VCaP (cell line): ENCODE results near the gene KLHL24.
"Not testable (repeated sequence)": the region's sequence is repeated elsewhere in the genome, so short reads cannot be mapped to it uniquely, and the experiment has no call there.

Experiments used
- H3K27ac ChIP-seq: fragments of 450-650 bp; 2 replicates; pipeline ENCODE4 v1.5.1; 2017
- TF ChIP-seq, protein P1 (sequence below): fragments of 450-650 bp; conservative IDR thresholded peaks from 2 replicates; pipeline ENCODE4 v1.5.1; 2017; ENCODE audit warnings: mild to moderate bottlenecking, moderate library complexity

KLHL24 gene

DNA sequence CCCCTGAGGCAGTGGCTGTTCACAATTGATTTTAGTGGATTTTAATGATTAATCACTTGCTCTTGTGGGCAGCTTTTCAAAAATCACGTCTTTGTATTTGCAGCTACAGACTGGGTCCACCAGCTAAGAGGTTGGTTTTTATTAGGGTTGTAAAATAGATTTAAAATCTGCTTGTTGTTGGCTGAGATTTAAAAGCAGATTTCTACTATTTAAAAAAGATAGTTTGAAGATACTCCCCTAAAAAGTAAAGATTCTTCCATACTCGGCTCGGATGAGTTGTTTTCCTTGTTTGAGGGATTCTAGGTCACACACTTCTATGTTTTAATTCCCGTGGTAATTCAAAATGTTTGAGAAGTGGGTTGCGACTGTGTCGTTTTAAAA, 1.7 kb downstream of the KLHL24 start:
- TF ChIP-seq, protein P1, sequence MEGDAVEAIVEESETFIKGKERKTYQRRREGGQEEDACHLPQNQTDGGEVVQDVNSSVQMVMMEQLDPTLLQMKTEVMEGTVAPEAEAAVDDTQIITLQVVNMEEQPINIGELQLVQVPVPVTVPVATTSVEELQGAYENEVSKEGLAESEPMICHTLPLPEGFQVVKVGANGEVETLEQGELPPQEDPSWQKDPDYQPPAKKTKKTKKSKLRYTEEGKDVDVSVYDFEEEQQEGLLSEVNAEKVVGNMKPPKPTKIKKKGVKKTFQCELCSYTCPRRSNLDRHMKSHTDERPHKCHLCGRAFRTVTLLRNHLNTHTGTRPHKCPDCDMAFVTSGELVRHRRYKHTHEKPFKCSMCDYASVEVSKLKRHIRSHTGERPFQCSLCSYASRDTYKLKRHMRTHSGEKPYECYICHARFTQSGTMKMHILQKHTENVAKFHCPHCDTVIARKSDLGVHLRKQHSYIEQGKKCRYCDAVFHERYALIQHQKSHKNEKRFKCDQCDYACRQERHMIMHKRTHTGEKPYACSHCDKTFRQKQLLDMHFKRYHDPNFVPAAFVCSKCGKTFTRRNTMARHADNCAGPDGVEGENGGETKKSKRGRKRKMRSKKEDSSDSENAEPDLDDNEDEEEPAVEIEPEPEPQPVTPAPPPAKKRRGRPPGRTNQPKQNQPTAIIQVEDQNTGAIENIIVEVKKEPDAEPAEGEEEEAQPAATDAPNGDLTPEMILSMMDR = no peak
- H3K27ac ChIP-seq = peak overlapping the region; percentile 92

- H3K27ac ChIP-seq = peak overlapping the region; percentile 92
Observed at GRCh38 chr3:183637633-183638032, 2.2 kb downstream of the KLHL24 start.

- TF ChIP-seq, protein P1 = no peak
- peak overlapping the region; percentile 92 for H3K27ac ChIP-seq
Observed at GRCh38 chr3:183638101-183638852, 2.9 kb downstream of the KLHL24 start.

DNA sequence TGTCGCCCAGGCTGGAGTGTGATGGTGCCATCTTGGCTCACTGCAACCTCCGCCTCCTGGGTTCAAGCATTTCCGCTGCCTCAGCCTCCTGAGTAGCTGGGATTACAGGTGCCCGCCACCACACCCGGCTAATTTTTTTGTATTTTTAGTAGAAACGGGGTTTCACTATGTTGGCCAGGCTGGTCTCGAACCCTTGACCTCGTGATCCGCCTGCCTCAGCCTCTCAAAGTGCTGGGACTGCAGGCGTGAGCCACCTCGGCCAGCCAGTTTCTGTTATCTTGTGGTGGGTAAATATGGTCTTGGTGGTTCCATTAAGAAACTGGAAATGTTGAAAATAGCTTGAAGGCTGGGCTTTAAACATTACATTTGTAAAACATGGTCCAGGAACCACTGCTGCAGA, 5.2 kb downstream of the KLHL24 start:
- not testable (repeated sequence) for H3K27ac ChIP-seq

DNA sequence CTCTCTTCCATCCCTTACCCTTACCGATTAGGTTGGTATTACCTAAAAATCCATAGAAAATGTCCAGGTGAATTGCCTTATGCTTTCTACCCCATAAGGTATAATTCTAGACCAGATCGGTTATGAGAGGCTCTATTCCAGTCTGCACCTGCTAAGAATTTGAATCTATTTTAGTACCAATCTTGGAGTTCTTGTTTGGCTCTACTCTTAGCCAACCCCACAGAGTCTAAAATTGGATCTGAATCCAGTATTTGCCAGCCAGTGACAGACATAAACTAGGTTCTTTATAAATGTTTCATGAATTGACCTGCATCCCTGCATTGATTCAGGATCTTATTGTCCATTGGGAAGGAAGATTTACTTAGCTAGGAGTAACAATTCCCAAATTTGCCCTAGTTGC, 6.5 kb downstream of the KLHL24 start:
- no peak overlapping the region for H3K27ac ChIP-seq
- TF ChIP-seq, protein P1 = no peak

DNA sequence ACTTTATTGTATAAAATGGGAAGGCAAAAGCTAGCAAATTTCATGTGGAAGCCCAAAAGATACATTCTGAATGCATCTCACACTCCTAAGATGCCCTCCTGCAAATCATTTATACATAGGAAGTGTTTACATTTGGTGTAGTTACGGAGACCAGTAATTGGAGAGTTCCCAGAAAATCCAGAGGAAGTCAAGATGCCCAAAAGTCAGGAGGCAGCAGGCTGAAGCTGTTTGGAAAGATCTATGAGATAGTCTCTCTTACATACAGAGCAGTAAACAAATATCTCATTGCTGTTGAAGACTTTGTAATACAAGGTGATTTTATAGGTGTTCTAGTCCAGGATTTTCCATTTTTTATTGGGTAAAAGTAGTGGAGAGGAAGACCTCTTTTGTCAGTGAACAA, 8.8 kb downstream of the KLHL24 start:
- TF ChIP-seq, protein P1 = no peak
- H3K27ac ChIP-seq = peak overlapping the region; percentile 49

GRCh38 chr3:183645254-183645653, 9.8 kb downstream of the KLHL24 start:
- TF ChIP-seq, protein P1 = no peak
- H3K27ac ChIP-seq = peak overlapping the region; percentile 49; the same call in 1 of the 2 replicates

- TF ChIP-seq, protein P1 = no peak
- H3K27ac ChIP-seq = no peak overlapping the region
Observed at GRCh38 chr3:183650554-183650953, 15.1 kb downstream of the KLHL24 start.
